GM21529 (cell line): ENCODE data around the gene SRM.
"Not testable (repeated sequence)": the region's sequence is repeated elsewhere in the genome, so short reads cannot be mapped to it uniquely, and the experiment has no call there.

ENCODE experiments used
- ATAC-seq: cut with Tn5 transposase; IDR thresholded peaks from one replicate; pipeline ENCODE4 v1.9.1; 2021; ENCODE audit not compliant: unreplicated experiment

SRM gene

GRCh38 chr1:11065796-11066195 lies 6.0 kb upstream of the SRM start:
- no peak for ATAC-seq

GRCh38 chr1:11064942-11065341 lies 5.1 kb upstream of the SRM start:
- ATAC-seq, result no peak

- not testable (repeated sequence) for ATAC-seq
Observed at GRCh38 chr1:11063937-11064537, 4.2 kb upstream of the SRM start.

- peak; percentile 24 for ATAC-seq
Observed at GRCh38 chr1:11062965-11063401, 3.2 kb upstream of the SRM start.

- no peak for ATAC-seq
Observed at GRCh38 chr1:11061652-11062365, 2.0 kb upstream of the SRM start.

GRCh38 chr1:11059155-11059967 lies 457 bp downstream of the SRM start:
- peak; percentile 20 for ATAC-seq

- no peak for ATAC-seq
Observed at GRCh38 chr1:11058595-11059154, 1.1 kb downstream of the SRM start.

- no peak for ATAC-seq
Observed at GRCh38 chr1:11058026-11058425, 1.8 kb downstream of the SRM start.

- no peak for ATAC-seq
Observed at GRCh38 chr1:11057477-11057876, 2.3 kb downstream of the SRM start.

GRCh38 chr1:11056504-11056903 lies 3.3 kb downstream of the SRM start:
- ATAC-seq, result no peak

GRCh38 chr1:11055676-11056075 lies 4.1 kb downstream of the SRM start:
- ATAC-seq, result no peak

- no peak for ATAC-seq
Observed at GRCh38 chr1:11054666-11055065, 5.2 kb downstream of the SRM start.

- ATAC-seq, result no peak
Observed at GRCh38 chr1:11054181-11054580, 5.6 kb downstream of the SRM start.

- ATAC-seq, result no peak
Observed at GRCh38 chr1:11053758-11054137, 6.1 kb downstream of the SRM start.

GRCh38 chr1:11052839-11053757 lies 6.7 kb downstream of the SRM start:
- no peak for ATAC-seq

- ATAC-seq, result no peak
Observed at GRCh38 chr1:11051781-11052511, 7.9 kb downstream of the SRM start.

GRCh38 chr1:11051121-11051520 lies 8.7 kb downstream of the SRM start:
- ATAC-seq, result not testable (repeated sequence)

GRCh38 chr1:11046625-11047365 lies 13.0 kb downstream of the SRM start, which contains the start of gene MASP2:
Gene MASP2 (minus strand): TSS chr1:11047239. CDS start chr1:11047207, 32 bp downstream.
- ATAC-seq, result no peak

GRCh38 chr1:11046270-11046566 lies 13.6 kb downstream of the SRM start:
- ATAC-seq, result no peak
